ENCODE data around the gene KRT32.

The KRT32 gene

DNA sequence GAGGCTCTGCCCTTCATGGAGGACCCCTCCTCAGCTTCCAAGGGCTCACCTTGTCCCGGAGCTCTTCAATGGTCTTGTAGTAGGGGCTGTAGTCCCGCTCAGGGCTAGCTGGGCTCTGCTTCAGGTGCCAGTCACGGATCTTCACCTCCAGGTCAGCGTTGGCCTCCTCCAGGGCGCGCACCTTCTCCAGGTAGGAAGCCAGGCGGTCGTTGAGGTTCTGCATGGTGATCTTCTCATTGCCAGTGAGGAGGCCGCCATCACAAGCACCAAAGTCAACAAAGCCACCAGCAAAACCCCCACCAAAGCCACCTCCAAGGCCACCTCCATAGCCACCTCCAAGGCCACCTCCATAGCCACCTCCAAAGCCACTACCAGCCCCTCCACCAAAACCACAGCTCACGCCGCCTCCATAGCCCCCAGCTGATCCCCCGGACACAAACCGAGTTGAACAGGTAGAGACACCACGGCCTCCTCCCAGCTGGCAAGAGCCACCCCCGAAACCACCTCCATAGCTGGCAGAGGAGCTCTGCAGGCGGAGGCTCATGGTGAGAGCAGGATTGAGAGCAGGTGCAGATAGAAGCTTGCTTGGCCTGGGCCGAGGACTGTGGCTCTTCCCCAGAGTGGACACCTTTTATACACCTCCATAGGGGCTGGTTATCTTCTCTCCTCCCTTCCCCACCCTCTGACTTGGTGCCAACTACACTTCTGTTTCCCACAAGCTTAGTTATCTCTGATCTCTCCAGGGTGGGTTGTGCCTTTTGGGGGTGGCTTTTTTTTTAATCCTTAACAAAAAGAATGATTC, 38.0 kb upstream of the KRT32 start, which contains the start of gene KRT13:
Gene KRT13 (minus strand): TSS at position 606 of the 802 bp plus-strand sequence. CDS start 62 bp downstream, at position 544.
- H3K9ac ChIP-seq (ENCODE audit: low read depth, low read length): no peak within 1 kb of the TSS
- peaks cover 13% of the 10 kb centered on the region for H3K4me1 ChIP-seq (ENCODE audit: control insufficient read depth, insufficient read depth, low read length)
- H3K9me3 ChIP-seq (ENCODE audit: control insufficient read depth, insufficient read depth, low read length): no peaks in the 10 kb centered on the region
- H3K27ac ChIP-seq (ENCODE audit: low read depth, low read length): no peak within 1 kb of the TSS
- no peaks in the 10 kb centered on the region for H3K27me3 ChIP-seq (ENCODE audit: control insufficient read depth, insufficient read depth, low read length)
- no peak within 1 kb of the TSS for H3K4me3 ChIP-seq (ENCODE audit: low read depth, low read length)
- no peaks in the 10 kb centered on the region for H3K36me3 ChIP-seq (ENCODE audit: control insufficient read depth, insufficient read depth, low read length)

DNA sequence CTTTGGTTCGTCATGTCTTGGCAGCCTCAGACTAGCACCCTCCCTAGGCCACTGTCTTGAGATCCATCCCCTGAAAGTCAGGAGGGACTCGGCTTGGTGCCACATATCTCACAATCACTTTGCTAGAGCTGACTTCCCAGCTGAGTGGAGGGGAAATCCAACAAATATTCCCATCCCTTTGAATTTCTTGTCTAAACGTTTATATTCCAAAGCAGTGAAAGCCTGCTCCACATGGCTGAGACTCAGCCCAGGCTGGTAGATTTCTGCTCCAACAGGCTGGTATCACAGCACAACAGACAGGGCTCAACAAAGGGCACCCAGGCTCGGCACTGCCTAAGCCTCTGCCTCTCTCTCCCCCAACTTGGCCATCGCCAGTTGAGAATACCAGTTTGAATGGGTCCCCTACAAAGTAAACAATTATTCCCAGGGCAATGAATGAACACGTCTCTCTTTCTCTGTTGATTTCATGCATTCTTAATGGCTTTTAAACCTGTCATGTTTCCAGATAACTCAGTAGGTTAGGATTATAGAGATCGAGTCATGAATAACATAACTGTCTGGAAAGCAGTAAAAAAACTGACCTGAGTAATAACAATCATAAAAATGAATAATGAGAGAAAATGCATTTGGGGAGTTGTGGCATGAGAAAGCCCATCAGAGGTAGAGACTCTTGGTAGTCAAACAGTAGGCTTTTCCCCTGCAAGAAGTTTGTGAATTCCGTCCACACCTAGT, 37.2 kb upstream of the KRT32 start:
- Histone ChIP-seq H3K4me3 (ENCODE audit: low read depth, low read length) (no peak overlapping the region), H3K4me1 (ENCODE audit: control insufficient read depth, insufficient read depth, low read length) (peaks cover 17% of the 10 kb centered on the region), H3K27me3 (ENCODE audit: control insufficient read depth, insufficient read depth, low read length) (no peaks in the 10 kb centered on the region), H3K9me3 (ENCODE audit: control insufficient read depth, insufficient read depth, low read length) (no peaks in the 10 kb centered on the region), H3K27ac (ENCODE audit: low read depth, low read length) (no peak overlapping the region), H3K9ac (ENCODE audit: low read depth, low read length) (no peak overlapping the region), H3K36me3 (ENCODE audit: control insufficient read depth, insufficient read depth, low read length) (no peaks in the 10 kb centered on the region)

DNA sequence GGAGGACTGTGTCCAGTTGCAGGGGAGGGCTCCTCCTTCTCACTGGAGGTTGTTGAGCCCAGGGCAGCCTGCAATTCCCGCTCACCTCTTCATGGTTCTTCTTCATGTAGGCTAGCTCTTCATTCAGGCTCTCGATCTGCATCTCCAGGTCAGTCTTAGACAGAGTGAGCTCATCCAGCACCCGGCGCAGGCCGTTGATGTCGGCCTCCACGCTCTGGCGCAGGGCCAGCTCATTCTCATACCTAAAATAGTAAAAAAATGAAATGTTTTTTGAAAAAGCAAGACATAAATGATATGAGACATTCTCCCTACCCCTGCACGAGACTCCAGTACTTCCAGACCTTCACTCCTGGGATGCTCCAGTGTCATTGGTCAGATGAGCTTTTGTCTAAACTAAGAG, 36.0 kb upstream of the KRT32 start:
- Histone ChIP-seq H3K4me1 (ENCODE audit: control insufficient read depth, insufficient read depth, low read length) (peaks cover 19% of the 10 kb centered on the region), H3K27ac (ENCODE audit: low read depth, low read length) (no peak overlapping the region), H3K36me3 (ENCODE audit: control insufficient read depth, insufficient read depth, low read length) (no peaks in the 10 kb centered on the region), H3K9me3 (ENCODE audit: control insufficient read depth, insufficient read depth, low read length) (no peaks in the 10 kb centered on the region), H3K4me3 (ENCODE audit: low read depth, low read length) (no peak overlapping the region), H3K27me3 (ENCODE audit: control insufficient read depth, insufficient read depth, low read length) (no peaks in the 10 kb centered on the region), H3K9ac (ENCODE audit: low read depth, low read length) (no peak overlapping the region)

DNA sequence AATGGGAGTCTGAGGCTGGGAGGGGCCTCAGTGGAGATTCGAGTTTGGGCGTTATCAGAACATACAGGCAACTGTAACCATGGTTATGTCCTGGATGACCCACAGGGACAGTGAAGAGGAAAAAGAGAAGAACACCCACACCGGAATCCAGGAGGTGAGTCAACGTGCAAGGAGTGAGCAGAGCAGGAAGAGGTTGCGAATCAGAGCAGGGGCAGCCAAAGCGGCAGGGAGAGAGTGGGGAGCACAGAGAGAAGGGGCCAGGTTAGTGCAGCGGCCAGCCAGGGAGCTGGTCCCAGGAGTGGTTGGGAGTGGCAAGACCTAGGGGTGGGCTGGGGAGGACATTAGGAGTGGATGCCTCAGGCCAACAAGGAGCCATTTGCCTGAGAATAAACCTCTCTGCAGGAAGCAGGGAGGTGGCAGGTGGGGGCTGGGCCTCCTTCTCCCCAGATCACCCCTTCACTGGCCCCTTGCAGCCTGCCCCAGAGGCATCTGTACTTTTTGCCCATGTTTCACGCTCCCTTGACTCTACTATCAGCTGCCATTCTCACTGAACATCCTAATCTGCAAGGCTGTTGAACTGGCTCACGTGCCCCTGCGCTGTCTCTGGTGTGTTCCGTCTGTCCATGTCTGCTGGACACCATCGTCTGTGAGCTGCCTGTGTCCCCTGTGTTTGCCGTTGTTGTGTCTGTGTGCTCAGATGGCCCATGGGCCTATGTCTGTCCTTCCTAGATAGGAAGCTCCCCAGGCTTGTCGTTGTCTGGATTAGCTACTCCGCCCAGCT, 33.1 kb upstream of the KRT32 start:
- no peaks in the 10 kb centered on the region for H3K27me3 ChIP-seq (ENCODE audit: control insufficient read depth, insufficient read depth, low read length)
- H3K4me3 ChIP-seq (ENCODE audit: low read depth, low read length): 0 out of 2 replicates have a peak overlapping the region, but pooled peaks have one; percentile 0
- H3K36me3 ChIP-seq (ENCODE audit: control insufficient read depth, insufficient read depth, low read length): no peaks in the 10 kb centered on the region
- peaks cover 22% of the 10 kb centered on the region for H3K4me1 ChIP-seq (ENCODE audit: control insufficient read depth, insufficient read depth, low read length)
- H3K9ac ChIP-seq (ENCODE audit: low read depth, low read length): no peak overlapping the region
- no peak overlapping the region for H3K27ac ChIP-seq (ENCODE audit: low read depth, low read length)
- H3K9me3 ChIP-seq (ENCODE audit: control insufficient read depth, insufficient read depth, low read length): no peaks in the 10 kb centered on the region

DNA sequence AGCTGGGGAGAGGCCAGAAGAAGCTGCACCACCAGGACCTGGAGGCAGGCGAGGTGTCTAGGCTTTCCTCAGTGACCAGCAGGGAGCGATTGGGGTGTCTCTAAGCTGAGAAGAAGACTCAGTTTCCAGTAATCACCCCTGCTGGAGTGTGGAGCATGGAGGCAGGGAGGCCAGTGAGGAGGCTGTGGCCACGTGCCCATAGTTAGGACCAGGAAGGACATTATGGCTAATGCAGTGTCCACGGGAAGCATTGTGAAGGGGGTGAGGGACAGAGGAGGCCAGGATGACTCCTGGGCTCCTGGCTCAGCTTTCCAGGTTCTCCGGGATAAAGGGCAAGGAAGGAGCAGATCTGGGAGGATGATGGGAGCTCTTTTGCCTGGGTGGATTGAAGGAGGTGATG, 32.5 kb upstream of the KRT32 start:
- H3K36me3 ChIP-seq (ENCODE audit: control insufficient read depth, insufficient read depth, low read length): no peaks in the 10 kb centered on the region
- no peak overlapping the region for H3K9ac ChIP-seq (ENCODE audit: low read depth, low read length)
- H3K9me3 ChIP-seq (ENCODE audit: control insufficient read depth, insufficient read depth, low read length): no peaks in the 10 kb centered on the region
- no peaks in the 10 kb centered on the region for H3K27me3 ChIP-seq (ENCODE audit: control insufficient read depth, insufficient read depth, low read length)
- no peak overlapping the region for H3K4me3 ChIP-seq (ENCODE audit: low read depth, low read length)
- H3K27ac ChIP-seq (ENCODE audit: low read depth, low read length): no peak overlapping the region
- H3K4me1 ChIP-seq (ENCODE audit: control insufficient read depth, insufficient read depth, low read length): peaks cover 22% of the 10 kb centered on the region

DNA sequence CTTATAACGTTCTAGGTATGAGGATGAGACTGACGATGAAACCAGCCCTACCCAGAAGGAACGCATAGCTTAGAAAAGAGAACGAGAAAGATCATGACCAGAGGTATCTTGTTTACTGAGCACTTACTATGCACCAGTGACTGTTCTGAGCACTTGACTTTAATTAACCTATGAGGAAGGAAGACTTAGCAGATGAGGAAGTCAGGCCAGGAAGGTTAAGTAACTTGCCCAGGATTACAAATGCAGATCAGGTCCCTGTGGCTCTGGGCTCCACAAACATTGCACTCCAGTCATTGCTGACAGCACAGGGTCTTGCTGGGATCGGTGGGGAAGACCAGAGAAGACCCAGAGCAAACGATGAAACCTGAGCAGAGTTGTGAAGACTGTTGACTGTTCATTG, 31.1 kb upstream of the KRT32 start:
- no peaks in the 10 kb centered on the region for H3K9me3 ChIP-seq (ENCODE audit: control insufficient read depth, insufficient read depth, low read length)
- H3K4me1 ChIP-seq (ENCODE audit: control insufficient read depth, insufficient read depth, low read length): peaks cover 22% of the 10 kb centered on the region
- H3K36me3 ChIP-seq (ENCODE audit: control insufficient read depth, insufficient read depth, low read length): no peaks in the 10 kb centered on the region
- H3K4me3 ChIP-seq (ENCODE audit: low read depth, low read length): no peak overlapping the region
- H3K27me3 ChIP-seq (ENCODE audit: control insufficient read depth, insufficient read depth, low read length): no peaks in the 10 kb centered on the region
- H3K27ac ChIP-seq (ENCODE audit: low read depth, low read length): no peak overlapping the region
- H3K9ac ChIP-seq (ENCODE audit: low read depth, low read length): no peak overlapping the region

DNA sequence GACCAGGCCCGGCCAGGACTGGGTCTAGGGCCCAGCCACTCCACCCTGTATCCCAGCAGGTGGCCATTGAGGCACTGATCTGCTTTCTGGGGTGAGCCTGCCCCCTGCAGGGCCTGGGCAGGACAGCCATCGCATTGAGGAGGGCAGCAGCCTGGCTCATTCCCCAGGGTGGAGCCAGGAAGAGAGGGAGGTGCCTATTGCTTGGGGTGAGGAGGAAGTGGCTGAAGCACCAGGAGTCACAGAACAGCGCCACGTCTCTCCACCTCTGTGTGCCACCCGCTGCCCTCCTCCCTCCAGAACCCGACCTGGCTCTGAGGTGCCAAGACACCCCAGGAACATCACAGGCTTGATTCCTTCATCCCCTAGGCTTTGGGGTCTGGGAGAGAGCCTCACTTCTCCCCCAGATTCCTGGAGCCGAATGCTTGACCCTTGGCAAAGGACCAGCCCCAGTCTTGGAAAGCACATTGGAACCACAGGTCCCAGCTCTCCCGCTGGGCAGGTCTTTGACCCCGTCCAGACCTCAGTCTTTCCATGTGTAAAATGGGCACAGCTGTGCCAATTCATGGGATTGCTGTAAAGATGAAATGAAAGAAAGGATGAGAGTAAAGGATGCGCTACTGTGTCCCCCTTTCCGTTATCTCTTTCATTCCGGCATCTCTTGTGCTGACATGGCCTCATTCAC, 29.8 kb upstream of the KRT32 start:
- Histone ChIP-seq H3K4me3 (ENCODE audit: low read depth, low read length) (no peak overlapping the region), H3K4me1 (ENCODE audit: control insufficient read depth, insufficient read depth, low read length) (peaks cover 22% of the 10 kb centered on the region), H3K9ac (ENCODE audit: low read depth, low read length) (no peak overlapping the region), H3K9me3 (ENCODE audit: control insufficient read depth, insufficient read depth, low read length) (no peaks in the 10 kb centered on the region), H3K36me3 (ENCODE audit: control insufficient read depth, insufficient read depth, low read length) (no peaks in the 10 kb centered on the region), H3K27ac (ENCODE audit: low read depth, low read length) (no peak overlapping the region), H3K27me3 (ENCODE audit: control insufficient read depth, insufficient read depth, low read length) (no peaks in the 10 kb centered on the region)

DNA sequence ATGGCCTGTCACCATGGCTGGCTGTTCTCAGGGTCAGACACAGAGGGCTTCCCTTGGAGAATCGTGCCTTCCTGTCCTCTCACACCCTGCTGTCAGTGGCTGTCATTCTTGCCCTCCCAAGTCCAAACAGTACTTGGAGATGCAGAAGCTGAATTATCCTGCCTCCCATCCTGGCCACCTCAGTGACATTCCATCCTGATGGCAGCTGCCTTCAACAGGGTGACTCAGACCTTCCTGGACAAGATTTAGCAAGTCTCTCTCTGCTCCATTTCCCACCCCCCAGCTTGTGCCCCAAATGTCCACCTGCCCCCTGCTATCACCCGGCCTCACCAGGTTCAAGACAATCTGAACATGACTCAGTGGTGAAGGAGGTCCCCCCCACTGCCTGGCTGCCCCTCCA, 27.3 kb upstream of the KRT32 start:
- Histone ChIP-seq H3K36me3 (ENCODE audit: control insufficient read depth, insufficient read depth, low read length) (no peaks in the 10 kb centered on the region), H3K9ac (ENCODE audit: low read depth, low read length) (no peak overlapping the region), H3K4me3 (ENCODE audit: low read depth, low read length) (no peak overlapping the region), H3K9me3 (ENCODE audit: control insufficient read depth, insufficient read depth, low read length) (no peaks in the 10 kb centered on the region), H3K27me3 (ENCODE audit: control insufficient read depth, insufficient read depth, low read length) (no peaks in the 10 kb centered on the region), H3K27ac (ENCODE audit: low read depth, low read length) (no peak overlapping the region), H3K4me1 (ENCODE audit: control insufficient read depth, insufficient read depth, low read length) (0 out of 2 replicates have a peak, but pooled peaks cover 5% of the 10 kb centered on the region)

DNA sequence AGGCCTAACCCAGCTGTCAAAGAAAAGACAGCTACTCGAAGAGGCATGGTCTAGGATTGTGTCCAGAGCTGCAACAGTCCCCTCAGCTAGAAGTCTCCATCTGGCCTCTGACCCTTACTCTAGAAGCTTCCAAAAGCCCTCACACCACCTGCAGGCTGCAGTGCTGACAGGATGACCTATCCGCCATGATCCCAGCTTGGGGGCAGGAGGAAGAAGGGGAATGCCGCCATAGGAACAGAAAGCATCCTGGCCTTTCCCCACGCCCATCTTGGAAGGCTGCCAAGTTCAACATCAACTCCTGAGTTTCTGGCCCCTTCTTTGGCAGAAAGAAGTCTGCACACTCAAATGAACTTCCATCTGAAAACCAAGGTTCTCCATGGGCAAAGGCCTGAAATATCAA, 25.6 kb upstream of the KRT32 start:
- Histone ChIP-seq H3K4me3 (ENCODE audit: low read depth, low read length) (no peak overlapping the region), H3K27me3 (ENCODE audit: control insufficient read depth, insufficient read depth, low read length) (no peaks in the 10 kb centered on the region), H3K36me3 (ENCODE audit: control insufficient read depth, insufficient read depth, low read length) (no peaks in the 10 kb centered on the region), H3K27ac (ENCODE audit: low read depth, low read length) (no peak overlapping the region), H3K4me1 (ENCODE audit: control insufficient read depth, insufficient read depth, low read length) (0 out of 2 replicates have a peak, but pooled peaks cover 3% of the 10 kb centered on the region), H3K9ac (ENCODE audit: low read depth, low read length) (no peak overlapping the region), H3K9me3 (ENCODE audit: control insufficient read depth, insufficient read depth, low read length) (no peaks in the 10 kb centered on the region)

DNA sequence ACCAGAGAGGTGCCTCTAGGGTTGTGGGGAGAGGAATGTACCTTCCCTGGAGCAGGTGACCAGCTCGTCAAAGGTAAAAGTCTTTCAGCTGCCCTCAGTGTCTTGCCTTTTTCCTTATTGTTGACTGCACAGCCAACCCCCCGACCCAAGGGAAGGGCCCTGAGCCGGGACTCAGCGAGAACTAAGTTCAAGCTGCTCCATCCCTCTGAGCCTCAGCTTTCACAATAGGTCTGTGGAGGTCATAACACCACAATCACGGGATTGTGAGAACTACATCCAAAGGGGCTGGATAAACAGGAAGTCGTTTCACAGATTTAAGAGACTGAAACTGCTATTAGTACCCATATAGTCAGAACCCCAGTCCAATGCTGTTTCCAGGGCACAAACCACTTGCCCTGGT, 25.2 kb upstream of the KRT32 start:
- H3K27me3 ChIP-seq (ENCODE audit: control insufficient read depth, insufficient read depth, low read length): no peaks in the 10 kb centered on the region
- no peaks in the 10 kb centered on the region for H3K36me3 ChIP-seq (ENCODE audit: control insufficient read depth, insufficient read depth, low read length)
- no peak overlapping the region for H3K27ac ChIP-seq (ENCODE audit: low read depth, low read length)
- H3K9me3 ChIP-seq (ENCODE audit: control insufficient read depth, insufficient read depth, low read length): no peaks in the 10 kb centered on the region
- no peak overlapping the region for H3K9ac ChIP-seq (ENCODE audit: low read depth, low read length)
- 0 out of 2 replicates have a peak, but pooled peaks cover 3% of the 10 kb centered on the region for H3K4me1 ChIP-seq (ENCODE audit: control insufficient read depth, insufficient read depth, low read length)
- no peak overlapping the region for H3K4me3 ChIP-seq (ENCODE audit: low read depth, low read length)
